ENCODE results near the gene PPP2R2B.

- TF ChIP-seq SMAD4 (CRISPR knock-in tag; IDR thresholded peaks at IDR 0.05) (no peak), HMGXB4 (CRISPR knock-in tag; IDR thresholded peaks at IDR 0.05) (no peak), FOXJ3 (CRISPR knock-in tag; IDR thresholded peaks at IDR 0.05; ENCODE audit: borderline replicate concordance) (no peak)
Measured at GRCh38 chr5:146706321-146706972, 172.1 kb downstream of the PPP2R2B start.
